GM18507 (cell line): ENCODE data around the gene PDSS2.
A peak's percentile ranks its signal among the peaks of the same experiment; 100 is the strongest.
"Not testable (repeated sequence)": the region's sequence is repeated elsewhere in the genome, so short reads cannot be mapped to it uniquely, and the experiment has no call there.

Source experiments
- DNase-seq: peaks from one replicate; pipeline ENCODE4 v3.0.0; 2011; ENCODE audit warnings: low read depth; ENCODE audit not compliant: insufficient read length; ENCODE audit errors: extremely low spot score
- FAIRE-seq: peaks from 2 replicates; lab custom pipeline; 2011; peaks lifted over from hg19 to GRCh38; lab: Jason Lieb, UNC

Gene PDSS2

GRCh38 chr6:107333491-107333890, 125.9 kb downstream of the PDSS2 start:
- FAIRE-seq (no peak), DNase-seq (no peak)

DNA sequence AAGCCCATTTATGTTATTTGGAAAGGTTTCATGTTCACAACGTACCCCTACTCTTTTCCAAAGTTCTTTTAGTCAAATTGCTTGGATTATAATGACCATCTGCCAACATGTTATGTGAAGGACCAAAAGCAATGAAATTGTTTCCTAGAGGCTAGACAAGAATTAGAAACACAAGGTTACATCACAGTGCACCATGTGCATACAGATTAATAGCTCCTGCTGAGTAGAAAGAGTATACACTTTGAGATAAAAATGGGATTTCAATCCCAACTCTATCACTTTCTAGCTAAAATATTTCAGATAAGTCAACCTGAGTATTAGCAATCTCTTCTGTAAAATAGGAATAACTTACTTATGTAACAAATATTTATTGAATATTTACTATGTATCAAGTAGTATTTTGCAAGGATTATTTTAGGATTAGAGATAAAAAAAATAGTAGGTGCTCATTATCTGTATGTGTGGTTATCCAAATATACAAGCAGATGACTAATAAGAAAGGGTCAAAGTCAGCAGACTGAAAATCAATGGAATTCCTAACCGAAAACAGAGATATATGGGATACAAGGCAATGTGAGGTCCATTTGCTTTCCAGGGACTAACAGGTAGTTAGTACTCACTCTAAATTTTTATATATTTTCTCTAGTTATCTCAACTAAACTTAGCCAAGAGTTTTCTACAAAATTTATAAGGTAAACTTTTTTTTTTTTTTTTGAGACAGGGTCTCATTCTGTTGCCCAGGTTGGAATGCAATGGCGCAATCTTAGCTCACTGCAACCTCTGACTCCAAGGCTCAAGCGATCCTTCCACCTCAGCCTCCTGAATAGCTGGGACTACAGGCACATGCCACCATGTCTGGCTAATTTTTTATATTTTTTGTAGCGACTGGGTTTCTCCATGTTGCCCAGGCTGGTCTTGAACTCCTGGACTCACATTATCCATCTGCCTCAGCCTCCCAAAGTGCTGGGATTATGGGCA, 127.7 kb downstream of the PDSS2 start:
- FAIRE-seq: no peak
- DNase-seq: no peak

GRCh38 chr6:107330168-107330567, 129.2 kb downstream of the PDSS2 start:
- FAIRE-seq (peak; percentile 93), DNase-seq (peak; percentile 39)

DNA sequence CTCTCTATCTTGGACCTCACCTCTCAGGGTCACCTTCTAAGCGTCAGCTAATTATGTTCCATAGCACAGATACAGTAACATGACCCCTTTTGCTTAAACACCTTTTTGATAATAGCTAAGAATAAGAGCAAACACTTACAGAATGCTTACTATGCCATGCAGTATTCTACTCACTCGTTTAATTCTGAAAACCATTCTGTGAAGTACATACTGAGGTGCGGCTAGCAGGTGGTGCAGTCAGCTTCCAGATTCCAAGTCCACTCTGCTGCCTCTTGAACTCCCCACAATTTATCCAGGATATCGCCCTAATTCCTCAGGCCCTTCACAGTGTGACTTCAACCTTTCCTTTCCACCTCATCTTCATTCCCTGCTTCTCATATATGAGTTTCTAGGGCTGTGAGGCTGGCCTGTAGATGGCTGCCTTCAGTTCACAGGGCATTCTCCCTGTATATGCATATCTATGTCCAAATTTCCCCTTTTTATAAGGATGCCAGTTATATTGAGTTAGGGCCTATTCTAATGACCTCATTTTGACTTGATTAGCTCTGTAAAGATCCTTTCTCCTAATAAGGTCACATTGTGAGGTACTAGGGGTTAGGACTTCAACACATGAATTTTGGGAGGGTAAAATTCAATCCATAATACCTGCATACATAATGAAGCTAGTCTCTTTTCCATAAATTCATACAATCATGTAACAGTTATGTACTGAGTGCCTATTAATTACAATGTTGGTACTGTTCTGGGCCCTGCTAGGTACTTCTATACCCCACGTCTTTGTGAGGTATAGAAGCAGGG, 130.1 kb downstream of the PDSS2 start:
- FAIRE-seq (no peak), DNase-seq (no peak)

DNA sequence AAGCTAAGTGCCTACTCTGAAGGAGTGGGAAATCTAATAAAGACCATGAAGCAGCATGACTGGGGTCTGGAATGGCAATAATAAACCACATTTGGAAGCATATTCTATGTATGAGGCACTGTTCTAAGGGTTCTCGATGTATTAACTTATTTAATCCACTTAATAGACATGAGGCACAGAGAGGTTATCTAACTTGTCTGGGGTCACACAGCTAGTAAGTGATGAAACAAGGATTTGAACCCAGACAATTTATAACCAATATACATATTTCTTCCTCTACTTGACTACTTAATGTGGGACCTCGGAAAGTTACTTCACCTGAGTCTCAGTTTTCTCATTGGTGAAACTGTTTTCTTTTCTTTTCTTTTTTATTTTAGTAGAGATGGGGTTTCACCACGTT, 131.3 kb downstream of the PDSS2 start:
- FAIRE-seq: no peak
- no peak for DNase-seq

GRCh38 chr6:107323133-107323785, 136.1 kb downstream of the PDSS2 start:
- DNase-seq (no peak), FAIRE-seq (no peak)

DNA sequence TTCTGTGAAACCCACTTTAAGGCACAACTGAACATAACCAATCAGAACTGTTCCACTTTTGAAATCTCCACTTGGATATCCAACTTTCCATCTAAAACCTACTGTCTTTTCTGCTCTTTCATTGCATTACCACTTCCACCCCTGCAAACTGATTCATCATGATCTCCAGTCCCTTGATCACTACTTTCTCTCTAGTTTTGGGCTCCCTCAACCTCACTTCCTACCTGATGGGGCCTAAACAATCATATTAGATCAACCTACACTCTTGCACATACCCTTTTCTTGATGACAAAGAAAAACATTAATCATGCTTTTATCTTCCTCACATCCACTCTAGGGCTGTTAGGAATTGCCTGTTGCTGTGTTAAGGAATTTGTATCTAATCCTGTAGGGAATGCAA, 137.6 kb downstream of the PDSS2 start:
- FAIRE-seq (no peak), DNase-seq (no peak)

GRCh38 chr6:107319906-107320530, 139.3 kb downstream of the PDSS2 start:
- no peak for FAIRE-seq
- no peak for DNase-seq

DNA sequence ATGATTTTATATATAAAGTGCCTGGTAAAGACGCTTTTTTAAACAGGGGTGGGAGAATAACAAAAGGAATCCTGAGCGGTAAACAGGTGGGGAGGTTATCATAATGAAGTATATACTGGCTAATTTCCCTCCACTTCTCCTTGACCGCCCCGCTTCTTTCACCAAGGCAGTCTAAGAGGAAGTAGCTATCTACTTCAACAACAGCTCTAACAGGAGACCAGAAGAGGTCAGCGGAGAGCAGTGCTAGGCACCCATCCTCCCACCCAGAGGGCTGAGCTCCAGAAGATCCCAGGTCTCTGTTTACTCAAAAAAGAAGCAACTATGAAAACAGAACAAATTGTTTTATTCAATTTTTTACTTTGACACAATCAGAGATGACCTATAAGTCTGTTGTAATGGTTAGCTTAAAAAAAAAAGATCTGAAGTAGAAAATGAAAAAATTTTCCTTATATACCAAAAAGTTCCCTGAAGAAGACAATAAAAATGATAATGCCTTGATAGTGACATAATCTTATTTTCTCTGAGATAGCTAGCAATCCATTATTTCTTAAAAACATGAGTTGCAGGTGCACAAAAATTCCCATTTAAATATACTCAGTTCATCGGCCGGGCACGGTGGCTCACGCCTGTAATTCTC, 141.1 kb downstream of the PDSS2 start:
- FAIRE-seq: peak; percentile 91

GRCh38 chr6:107315114-107315513, 144.2 kb downstream of the PDSS2 start:
- no peak for FAIRE-seq

More for the DNA sequence above, 141.1 kb downstream of the PDSS2 start:
- peak; percentile 32 for DNase-seq

GRCh38 chr6:107314531-107314939, 144.8 kb downstream of the PDSS2 start:
- DNase-seq: no peak
- no peak for FAIRE-seq

More at GRCh38 chr6:107315114-107315513, 144.2 kb downstream of the PDSS2 start:
- DNase-seq: no peak

- FAIRE-seq: no peak
- no peak for DNase-seq
Measured at GRCh38 chr6:107313776-107314175, 145.6 kb downstream of the PDSS2 start.

DNA sequence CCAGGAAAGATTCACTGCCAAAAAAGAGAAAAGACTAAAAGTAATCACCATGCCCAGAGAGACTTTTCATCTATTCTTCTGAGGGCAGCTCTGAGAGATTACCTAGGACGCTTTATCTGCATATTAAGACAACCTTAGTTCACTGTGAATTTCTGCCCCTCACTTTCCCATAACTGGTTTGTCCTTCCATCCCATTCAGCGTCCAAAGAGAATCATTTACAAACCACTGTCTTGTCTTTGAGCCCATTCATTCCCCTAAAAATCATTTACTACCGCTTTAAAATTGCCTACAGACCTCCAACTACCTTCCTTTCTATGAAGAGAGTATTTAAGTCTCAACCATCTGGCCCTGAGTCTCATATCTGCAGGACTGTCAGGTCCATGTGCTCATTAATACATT, 149.0 kb downstream of the PDSS2 start:
- DNase-seq: no peak
- no peak for FAIRE-seq

GRCh38 chr6:107308677-107309076, 150.7 kb downstream of the PDSS2 start:
- DNase-seq (no peak), FAIRE-seq (no peak)

DNA sequence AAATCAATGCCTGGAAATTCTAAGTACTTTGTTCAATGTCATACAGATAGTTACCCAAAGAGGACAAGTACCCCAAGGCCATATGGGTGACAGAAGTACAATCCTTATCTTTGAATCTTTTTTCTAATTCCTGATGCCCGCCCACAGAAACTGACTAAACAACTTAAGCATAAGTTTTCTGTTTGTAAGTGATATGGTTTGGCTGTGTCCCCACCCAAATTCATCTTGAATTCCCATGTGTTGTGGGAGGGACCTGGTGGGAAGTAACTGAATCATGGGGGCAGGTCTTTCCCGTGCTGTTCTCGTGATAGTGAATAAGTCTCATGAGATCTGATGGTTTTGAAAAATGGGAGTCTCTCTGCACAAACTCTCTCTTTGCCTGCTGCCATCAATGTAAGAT, 153.4 kb downstream of the PDSS2 start:
- FAIRE-seq, DNase-seq: not testable (repeated sequence)

DNA sequence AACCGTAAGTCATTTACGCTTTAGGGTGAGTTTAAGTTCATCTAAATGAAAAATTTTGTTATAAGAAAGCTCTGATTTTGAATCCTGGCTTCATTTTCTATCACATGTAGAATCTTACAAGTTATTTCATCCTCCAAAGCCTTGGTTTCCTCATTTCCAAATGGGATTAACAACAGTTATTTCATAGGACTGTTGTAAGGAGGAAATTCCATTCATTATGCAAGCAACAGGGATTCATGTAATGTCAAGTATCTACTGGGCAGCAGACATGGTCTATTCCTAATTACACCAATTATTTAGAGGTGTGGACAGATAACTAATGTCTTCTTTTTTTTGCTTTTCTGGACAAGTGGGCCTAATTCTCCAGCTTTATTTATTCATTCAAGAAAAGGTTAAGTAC, 154.0 kb downstream of the PDSS2 start:
- no peak for DNase-seq
- FAIRE-seq: no peak

DNA sequence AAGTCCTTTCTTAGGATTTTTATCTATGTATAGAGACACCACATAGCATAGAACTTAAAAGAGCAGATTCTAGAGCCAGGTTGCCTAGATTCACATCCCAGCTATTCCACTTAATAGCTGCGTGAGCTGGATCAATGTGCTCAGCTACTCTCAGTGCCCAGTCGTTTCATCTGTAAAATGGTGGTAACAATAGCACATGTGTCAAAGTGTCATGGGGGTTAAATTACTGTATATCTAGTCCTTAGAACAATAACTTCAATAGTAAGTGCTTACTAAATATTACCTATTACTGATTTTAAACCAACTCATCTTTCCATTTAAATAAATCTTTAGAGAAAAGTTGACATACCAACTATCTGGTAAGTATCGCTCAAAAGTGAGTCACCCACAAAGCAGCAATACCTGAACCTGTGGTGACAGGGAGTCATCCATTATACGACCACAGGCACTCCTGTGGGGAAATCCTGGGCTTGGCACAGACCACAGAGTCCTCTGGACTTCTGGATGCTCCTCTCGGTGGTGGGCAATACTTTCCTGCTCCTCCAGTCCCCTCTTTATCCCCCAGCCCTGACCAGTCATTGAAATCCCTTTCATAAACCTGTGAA, 154.8 kb downstream of the PDSS2 start:
- FAIRE-seq (no peak), DNase-seq (no peak)

GRCh38 chr6:107293350-107293749, 166.0 kb downstream of the PDSS2 start:
- FAIRE-seq: no peak

More at GRCh38 chr6:107293350-107293749, 166.0 kb downstream of the PDSS2 start:
- no peak for DNase-seq
